GM23338 (cell line): ENCODE results near the gene DEFB124. TPM values are rescaled to one million over a fixed set of nuclear protein-coding genes. Genes with fewer than 3 reads are reported as not detected.

ENCODE experiments used
- ATAC-seq: fragments of 200-7000 bp; cut with Tn5 transposase; 3 replicates; pipeline ENCODE4 v1.9.1; 2020
- DNase-seq: peaks from one replicate; pipeline ENCODE4 v3.0.0-alpha.2; 2015; ENCODE audit warnings: low spot score
- H2AFZ ChIP-seq: fragments of 200-600 bp; sonication (generic); 2 replicates; pipeline ENCODE4 v1.8.0; 2016; ENCODE audit warnings: antibody characterized with exemption, mild to moderate bottlenecking, moderate library complexity
- H3F3A ChIP-seq: fragments of 200-600 bp; sonication (generic); replicated peaks from 2 replicates; pipeline ENCODE4 v1.8.0; 2017; ENCODE audit warnings: antibody characterized with exemption, mixed run types, low read depth
- H3K27ac ChIP-seq: fragments of 200-600 bp; sonication (generic); 2 replicates; pipeline ENCODE4 v1.6.1; 2016; ENCODE audit warnings: low read depth
- H3K27me3 ChIP-seq: fragments of 200-600 bp; sonication (generic); 2 replicates; pipeline ENCODE4 v1.8.0; 2016; ENCODE audit warnings: mild to moderate bottlenecking, mixed run types, moderate library complexity; ENCODE audit not compliant: insufficient read depth
- H3K36me3 ChIP-seq: fragments of 200-600 bp; sonication (generic); 2 replicates; pipeline ENCODE4 v1.8.0; 2016; ENCODE audit warnings: mild to moderate bottlenecking; ENCODE audit not compliant: insufficient read depth
- H3K4me1 ChIP-seq: fragments of 200-600 bp; sonication (generic); 2 replicates; pipeline ENCODE4 v1.8.0; 2016; ENCODE audit warnings: mild to moderate bottlenecking, moderate library complexity; ENCODE audit not compliant: insufficient read depth
- H3K4me2 ChIP-seq: fragments of 200-600 bp; sonication (generic); 2 replicates; pipeline ENCODE4 v1.7.1; 2017; ENCODE audit warnings: mixed run types
- H3K4me3 ChIP-seq: fragments of 200-600 bp; sonication (generic); 2 replicates; pipeline ENCODE4 v1.6.1; 2016; ENCODE audit warnings: mixed run types
- H3K79me2 ChIP-seq: fragments of 200-600 bp; sonication (generic); replicated peaks from 2 replicates; pipeline ENCODE4 v1.8.0; 2017; ENCODE audit warnings: mild to moderate bottlenecking; ENCODE audit not compliant: insufficient read depth
- H3K9me2 ChIP-seq: fragments of 200-600 bp; sonication (generic); 2 replicates; pipeline ENCODE4 v1.8.0; 2017; ENCODE audit not compliant: insufficient read depth
- H4K20me1 ChIP-seq: fragments of 200-600 bp; sonication (generic); replicated peaks from 2 replicates; pipeline ENCODE4 v1.8.0; 2017; ENCODE audit warnings: mild to moderate bottlenecking; ENCODE audit not compliant: insufficient read depth
- H3K27ac Mint-ChIP-seq: 2 replicates; pipeline ENCODE4 v1.8.0; 2020; ENCODE audit warnings: inconsistent platforms, mild to moderate bottlenecking, moderate library complexity, mixed read lengths
- H3K27me3 Mint-ChIP-seq: 3 replicates; pipeline ENCODE4 v1.8.0; 2022; ENCODE audit warnings: low read depth, mild to moderate bottlenecking, moderate library complexity, mixed read lengths, inconsistent platforms; ENCODE audit not compliant: insufficient read depth, poor library complexity
- H3K36me3 Mint-ChIP-seq: 3 replicates; pipeline ENCODE4 v1.8.0; 2021; ENCODE audit warnings: low read depth, mild to moderate bottlenecking, inconsistent platforms, moderate library complexity, mixed read lengths
- H3K4me1 Mint-ChIP-seq: 3 replicates; pipeline ENCODE4 v1.8.0; 2020; ENCODE audit warnings: mild to moderate bottlenecking, inconsistent platforms, mixed read lengths
- H3K4me3 Mint-ChIP-seq: 3 replicates; pipeline ENCODE4 v1.8.0; 2021; ENCODE audit warnings: moderate library complexity, mild to moderate bottlenecking, inconsistent platforms, mixed read lengths
- H3K9me3 Mint-ChIP-seq: 3 replicates; pipeline ENCODE4 v1.8.0; 2020; ENCODE audit warnings: moderate library complexity, mild to moderate bottlenecking, inconsistent platforms, mixed read lengths
- EZH2 ChIP-seq: fragments of 200-600 bp; sonication (generic); IDR thresholded peaks from one replicate; pipeline ENCODE4 v1.8.0; 2017; ENCODE audit warnings: antibody characterized with exemption, mild to moderate bottlenecking, low read depth; ENCODE audit not compliant: unreplicated experiment
- EZH2phosphoT487 ChIP-seq: fragments of 200-600 bp; sonication (generic); IDR thresholded peaks from one replicate; pipeline ENCODE4 v1.8.1; 2018; ENCODE audit warnings: antibody characterized with exemption; ENCODE audit not compliant: unreplicated experiment
- JUNB ChIP-seq: IDR thresholded peaks from one replicate; pipeline ENCODE4 v1.6.1; 2016; ENCODE audit warnings: antibody characterized with exemption; ENCODE audit not compliant: unreplicated experiment
- NANOG ChIP-seq: IDR thresholded peaks from 2 replicates; pipeline ENCODE4 v1.6.1; 2016; ENCODE audit warnings: antibody characterized with exemption, borderline replicate concordance
- STAT1 ChIP-seq: IDR thresholded peaks from one replicate; pipeline ENCODE4 v1.6.1; 2016; ENCODE audit warnings: antibody characterized with exemption; ENCODE audit not compliant: unreplicated experiment
- ZNF114 ChIP-seq: fragments of 250-450 bp; sonication (Bioruptor Pico); IDR thresholded peaks from 2 replicates; pipeline ENCODE4 v1.5.0; 2020; ENCODE audit warnings: mild to moderate bottlenecking, moderate library complexity
- polyA plus RNA-seq: library from polyadenylated mRNA; unstranded; fragments of >200 nt; fragmentation: Nextera tagmentation; extraction: Ambion mirVana; gene quantifications from 2 replicates; pipeline ENCODE4 v1.2.1, GENCODE V29; 2016
- total RNA-seq: library from RNA; depleted of rRNA; stranded (reverse); fragments of >200 nt; shearing (Covaris generic); gene quantifications from 2 replicates; pipeline ENCODE4 v1.2.3, GENCODE V29; 2014
- TF ChIP-seq, protein P1 (sequence below): IDR thresholded peaks from one replicate; pipeline ENCODE4 v1.6.1; 2018; ENCODE audit warnings: antibody characterized with exemption; ENCODE audit not compliant: unreplicated experiment
- TF ChIP-seq, protein P2 (sequence below), 2 experiments: fragments of 200-600 bp in 1 of 2; sonication (generic) in 1 of 2; conservative IDR thresholded peaks; 2 replicates each; pipeline versions ENCODE4 v1.5.1 to v1.6.1; 2016 to 2017; ENCODE audit warnings: antibody characterized with exemption in 2 of 2, low read depth in 2 of 2, mild to moderate bottlenecking in 2 of 2, moderate library complexity in 1 of 2

The DEFB124 gene
- total and polyA plus RNA-seq, 2 experiments from 2014 or later = 0.52 TPM; not detected in 1

DNA sequence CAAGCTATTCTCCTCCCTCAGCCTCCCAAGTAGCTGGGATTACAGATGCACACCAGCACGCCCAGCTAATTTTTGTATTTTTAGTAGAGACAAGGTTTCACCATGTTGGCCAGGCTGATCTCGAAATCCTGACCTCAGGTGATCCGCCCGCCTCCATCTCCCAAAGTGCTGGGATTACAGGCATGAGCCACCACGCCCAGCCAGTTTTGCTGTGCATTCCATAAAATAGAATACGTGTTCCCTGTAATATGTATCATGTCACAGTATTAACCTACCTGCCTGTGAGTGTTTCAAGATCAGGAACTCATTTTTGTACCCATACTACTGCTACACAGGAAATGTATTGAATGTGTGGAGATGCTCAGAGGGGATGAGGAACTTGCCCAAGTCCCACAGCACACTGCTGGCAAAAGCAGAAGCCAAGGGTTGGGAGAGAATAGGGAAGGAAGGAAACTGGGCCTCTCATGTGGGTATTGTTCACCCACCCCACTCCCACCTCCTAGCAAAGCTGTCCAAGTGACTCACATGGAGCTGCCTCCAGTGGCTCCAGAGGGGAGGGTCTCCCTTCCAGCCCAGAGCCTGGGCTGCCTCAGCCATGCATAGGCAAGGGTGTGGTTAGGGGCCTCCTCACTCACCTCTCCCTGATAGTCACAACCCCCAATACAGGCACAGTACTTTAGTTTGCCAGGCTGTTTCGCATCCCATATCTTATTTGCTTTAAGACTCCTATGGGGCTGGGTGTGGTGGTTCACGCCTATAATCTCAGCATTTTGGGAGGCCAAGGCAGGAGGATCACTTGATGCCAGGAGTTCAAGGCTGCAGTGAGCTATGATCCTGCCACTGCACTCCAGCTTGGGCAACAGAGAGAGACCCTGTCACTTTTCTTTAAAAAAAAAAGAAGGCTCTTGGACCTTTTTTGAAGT is 48.7 kb upstream of the DEFB124 start:
- TF ChIP-seq STAT1 (no peak), EZH2 (no peak), ZNF114 (CRISPR knock-in tag) (no peak), NANOG (no peak)
- TF ChIP-seq, protein P1, sequence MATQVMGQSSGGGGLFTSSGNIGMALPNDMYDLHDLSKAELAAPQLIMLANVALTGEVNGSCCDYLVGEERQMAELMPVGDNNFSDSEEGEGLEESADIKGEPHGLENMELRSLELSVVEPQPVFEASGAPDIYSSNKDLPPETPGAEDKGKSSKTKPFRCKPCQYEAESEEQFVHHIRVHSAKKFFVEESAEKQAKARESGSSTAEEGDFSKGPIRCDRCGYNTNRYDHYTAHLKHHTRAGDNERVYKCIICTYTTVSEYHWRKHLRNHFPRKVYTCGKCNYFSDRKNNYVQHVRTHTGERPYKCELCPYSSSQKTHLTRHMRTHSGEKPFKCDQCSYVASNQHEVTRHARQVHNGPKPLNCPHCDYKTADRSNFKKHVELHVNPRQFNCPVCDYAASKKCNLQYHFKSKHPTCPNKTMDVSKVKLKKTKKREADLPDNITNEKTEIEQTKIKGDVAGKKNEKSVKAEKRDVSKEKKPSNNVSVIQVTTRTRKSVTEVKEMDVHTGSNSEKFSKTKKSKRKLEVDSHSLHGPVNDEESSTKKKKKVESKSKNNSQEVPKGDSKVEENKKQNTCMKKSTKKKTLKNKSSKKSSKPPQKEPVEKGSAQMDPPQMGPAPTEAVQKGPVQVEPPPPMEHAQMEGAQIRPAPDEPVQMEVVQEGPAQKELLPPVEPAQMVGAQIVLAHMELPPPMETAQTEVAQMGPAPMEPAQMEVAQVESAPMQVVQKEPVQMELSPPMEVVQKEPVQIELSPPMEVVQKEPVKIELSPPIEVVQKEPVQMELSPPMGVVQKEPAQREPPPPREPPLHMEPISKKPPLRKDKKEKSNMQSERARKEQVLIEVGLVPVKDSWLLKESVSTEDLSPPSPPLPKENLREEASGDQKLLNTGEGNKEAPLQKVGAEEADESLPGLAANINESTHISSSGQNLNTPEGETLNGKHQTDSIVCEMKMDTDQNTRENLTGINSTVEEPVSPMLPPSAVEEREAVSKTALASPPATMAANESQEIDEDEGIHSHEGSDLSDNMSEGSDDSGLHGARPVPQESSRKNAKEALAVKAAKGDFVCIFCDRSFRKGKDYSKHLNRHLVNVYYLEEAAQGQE = no peak
- Histone ChIP-seq H3K27me3 (no peaks in the 10 kb centered on the region), H3K4me1 (no peaks in the 10 kb centered on the region), H3K4me2 (no peak overlapping the region), H3K36me3 (peaks cover 48% of the 10 kb centered on the region), H2AFZ (no peak overlapping the region), H4K20me1 (peaks cover 71% of the 10 kb centered on the region), H3K79me2 (peaks cover 83% of the 10 kb centered on the region), H3F3A (peaks cover 44% of the 10 kb centered on the region), H3K9me2 (no peaks in the 10 kb centered on the region), H3K27ac (no peak overlapping the region), H3K4me3 (no peak overlapping the region)
- no peak for DNase-seq
- ATAC-seq = peak; percentile 42; the same call in 2 of the 3 replicates
- Mint-ChIP-seq H3K4me3 (no peak overlapping the region), H3K4me1 (no peaks in the 10 kb centered on the region), H3K27me3 (peaks cover 4% of the 10 kb centered on the region), H3K27ac (peak overlapping the region; percentile 73; the same call in 1 of the 2 replicates), H3K36me3 (peaks cover 42% of the 10 kb centered on the region), H3K9me3 (no peaks in the 10 kb centered on the region)

DNA sequence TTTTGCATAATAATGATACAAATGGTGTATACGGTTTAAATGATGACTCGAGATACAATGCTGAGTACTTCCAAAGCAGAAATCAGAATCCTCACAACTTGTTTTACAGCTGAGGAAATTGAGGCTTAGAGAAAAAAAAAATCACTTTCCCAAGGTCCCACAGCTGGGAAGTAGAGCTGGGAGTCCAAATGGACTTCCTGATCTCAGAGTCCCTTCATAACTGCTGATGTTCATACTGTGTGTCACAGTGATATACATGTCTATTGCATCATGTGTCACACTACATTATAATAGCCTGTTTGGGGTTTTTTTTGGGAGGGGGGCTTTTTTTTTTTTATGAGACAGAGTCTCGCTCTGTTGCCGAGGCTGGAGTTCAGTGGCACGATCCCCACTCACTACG is 47.8 kb upstream of the DEFB124 start:
- no peaks in the 10 kb centered on the region for H3K9me3 Mint-ChIP-seq
- H3K4me1 Mint-ChIP-seq = no peaks in the 10 kb centered on the region
- H3K36me3 ChIP-seq = peaks cover 42% of the 10 kb centered on the region
- no peak overlapping the region for H3K4me3 ChIP-seq
- H3K4me1 ChIP-seq = no peaks in the 10 kb centered on the region
- peaks cover 39% of the 10 kb centered on the region for H3F3A ChIP-seq
- no peaks in the 10 kb centered on the region for H3K27me3 ChIP-seq
- H3K27me3 Mint-ChIP-seq = peaks cover 4% of the 10 kb centered on the region
- H3K27ac Mint-ChIP-seq = 0 out of 2 replicates have a peak overlapping the region, but pooled peaks have one; percentile 2
- peaks cover 79% of the 10 kb centered on the region for H4K20me1 ChIP-seq
- peaks cover 34% of the 10 kb centered on the region for H3K36me3 Mint-ChIP-seq
- no peak for ATAC-seq
- H3K79me2 ChIP-seq = peaks cover 90% of the 10 kb centered on the region
- H3K4me3 Mint-ChIP-seq = no peak overlapping the region
- H3K4me2 ChIP-seq = no peak overlapping the region
- DNase-seq = no peak
- no peak overlapping the region for H2AFZ ChIP-seq
- no peaks in the 10 kb centered on the region for H3K9me2 ChIP-seq
- H3K27ac ChIP-seq = peak overlapping the region; percentile 3; the same call in 1 of the 2 replicates
- no peak for TF ChIP-seq EZH2
- TF ChIP-seq ZNF114 (CRISPR knock-in tag) = no peak
- TF ChIP-seq, protein P1 = no peak
- TF ChIP-seq STAT1 = no peak
- TF ChIP-seq JUNB = no peak
- TF ChIP-seq, protein P2, sequence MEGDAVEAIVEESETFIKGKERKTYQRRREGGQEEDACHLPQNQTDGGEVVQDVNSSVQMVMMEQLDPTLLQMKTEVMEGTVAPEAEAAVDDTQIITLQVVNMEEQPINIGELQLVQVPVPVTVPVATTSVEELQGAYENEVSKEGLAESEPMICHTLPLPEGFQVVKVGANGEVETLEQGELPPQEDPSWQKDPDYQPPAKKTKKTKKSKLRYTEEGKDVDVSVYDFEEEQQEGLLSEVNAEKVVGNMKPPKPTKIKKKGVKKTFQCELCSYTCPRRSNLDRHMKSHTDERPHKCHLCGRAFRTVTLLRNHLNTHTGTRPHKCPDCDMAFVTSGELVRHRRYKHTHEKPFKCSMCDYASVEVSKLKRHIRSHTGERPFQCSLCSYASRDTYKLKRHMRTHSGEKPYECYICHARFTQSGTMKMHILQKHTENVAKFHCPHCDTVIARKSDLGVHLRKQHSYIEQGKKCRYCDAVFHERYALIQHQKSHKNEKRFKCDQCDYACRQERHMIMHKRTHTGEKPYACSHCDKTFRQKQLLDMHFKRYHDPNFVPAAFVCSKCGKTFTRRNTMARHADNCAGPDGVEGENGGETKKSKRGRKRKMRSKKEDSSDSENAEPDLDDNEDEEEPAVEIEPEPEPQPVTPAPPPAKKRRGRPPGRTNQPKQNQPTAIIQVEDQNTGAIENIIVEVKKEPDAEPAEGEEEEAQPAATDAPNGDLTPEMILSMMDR (conservative IDR thresholded peaks at IDR 0.05; ENCODE audit: low read depth in 2 of 2) = no peak
- no peak for TF ChIP-seq EZH2phosphoT487
